Neural cell (in vitro differentiated cells): ENCODE results near the gene ELMO1. TPM values are rescaled to one million over a fixed set of nuclear protein-coding genes. Genes with fewer than 3 reads are reported as not detected.

ENCODE experiments used
- H2AFZ ChIP-seq: fragments of 200-600, 300-800 bp; sonication (generic), shearing (Covaris generic); 2 replicates; pipeline ENCODE4 v1.6.0; 2014; ENCODE audit warnings: low read depth, mild to moderate bottlenecking, antibody characterized with exemption, low read length, moderate library complexity
- H3F3A ChIP-seq: fragments of 200-600 bp; shearing (Covaris generic); 2 replicates; pipeline ENCODE4 v1.6.1; 2016; ENCODE audit warnings: mild to moderate bottlenecking, moderate library complexity, mixed read lengths, antibody characterized with exemption, low read length; ENCODE audit not compliant: insufficient read depth, poor library complexity, severe bottlenecking
- H3K27ac ChIP-seq: fragments of 200-600, 300-800 bp; sonication (generic), shearing (Covaris generic); 2 replicates; pipeline ENCODE4 v1.5.1; 2014; ENCODE audit warnings: mild to moderate bottlenecking, low read length, moderate library complexity
- H3K27me3 ChIP-seq: fragments of 300-800, 200-600 bp; sonication (generic), shearing (Covaris generic); 2 replicates; pipeline ENCODE4 v1.6.0; 2014; ENCODE audit warnings: mild to moderate bottlenecking, low read depth, low read length, moderate library complexity; ENCODE audit not compliant: insufficient read depth
- H3K36me3 ChIP-seq: fragments of 300-800, 200-600 bp; sonication (generic), shearing (Covaris generic); 2 replicates; pipeline ENCODE4 v1.5.1; 2014; ENCODE audit warnings: mild to moderate bottlenecking, antibody characterized with exemption, low read length, moderate library complexity; ENCODE audit not compliant: insufficient read depth
- H3K4me2 ChIP-seq: fragments of 300-800, 200-600 bp; sonication (generic), shearing (Covaris generic); 2 replicates; pipeline ENCODE4 v1.6.0; 2014; ENCODE audit warnings: mild to moderate bottlenecking, low read length
- H3K4me3 ChIP-seq: fragments of 300-800, 200-600 bp; sonication (generic), shearing (Covaris generic); 2 replicates; pipeline ENCODE4 v1.5.1; 2014; ENCODE audit warnings: mild to moderate bottlenecking, low read length, moderate library complexity
- H3K79me2 ChIP-seq: fragments of 200-600 bp; shearing (Covaris generic); replicated peaks from 2 replicates; pipeline ENCODE4 v1.6.0; 2014; ENCODE audit warnings: mild to moderate bottlenecking, low read length, moderate library complexity; ENCODE audit not compliant: insufficient read depth
- H3K9ac ChIP-seq: fragments of 300-800, 200-600 bp; sonication (generic), shearing (Covaris generic); 2 replicates; pipeline ENCODE4 v1.6.1; 2016; ENCODE audit warnings: mild to moderate bottlenecking, low read length, mixed read lengths
- H3K9me2 ChIP-seq: fragments of 200-600 bp; shearing (Covaris generic); 2 replicates; pipeline ENCODE4 v1.6.1; 2016; ENCODE audit warnings: mild to moderate bottlenecking, low read length, mixed read lengths; ENCODE audit not compliant: insufficient read depth
- H3K9me3 ChIP-seq: fragments of 200-600, 300-800 bp; sonication (generic), shearing (Covaris generic); 2 replicates; pipeline ENCODE4 v1.6.1; 2016; ENCODE audit warnings: mild to moderate bottlenecking, mixed run types, low read length, moderate library complexity, mixed read lengths
- H4K20me1 ChIP-seq: fragments of 200-600 bp; shearing (Covaris generic); 2 replicates; pipeline ENCODE4 v1.6.1; 2016; ENCODE audit warnings: mild to moderate bottlenecking, mixed run types; ENCODE audit not compliant: insufficient read depth
- EP300 ChIP-seq: fragments of 450-650 bp; conservative IDR thresholded peaks from 2 replicates; pipeline ENCODE4 v1.6.1; 2014; ENCODE audit warnings: antibody characterized with exemption, mild to moderate bottlenecking, moderate library complexity; ENCODE audit not compliant: poor library complexity, severe bottlenecking
- MXI1 ChIP-seq: fragments of 450-650 bp; conservative IDR thresholded peaks from 2 replicates; pipeline ENCODE4 v1.6.1; 2014; ENCODE audit warnings: antibody characterized with exemption, mild to moderate bottlenecking; ENCODE audit not compliant: poor library complexity, severe bottlenecking
- POLR2AphosphoS5 ChIP-seq: IDR thresholded peaks from 2 replicates; pipeline ENCODE4 v1.6.1; 2012
- RAD21 ChIP-seq: fragments of 450-650 bp; conservative IDR thresholded peaks from 2 replicates; pipeline ENCODE4 v1.6.1; 2014; ENCODE audit warnings: antibody characterized with exemption, mild to moderate bottlenecking, moderate library complexity
- REST ChIP-seq: IDR thresholded peaks from 2 replicates; pipeline ENCODE4 v1.6.1; 2012; ENCODE audit warnings: borderline replicate concordance
- SMC3 ChIP-seq: fragments of 450-650 bp; conservative IDR thresholded peaks from 2 replicates; pipeline ENCODE4 v1.6.1; 2014; ENCODE audit warnings: antibody characterized with exemption, mild to moderate bottlenecking, moderate library complexity; ENCODE audit not compliant: poor library complexity
- TAF1 ChIP-seq: IDR thresholded peaks from 2 replicates; pipeline ENCODE4 v1.6.1; 2012; ENCODE audit warnings: low read depth
- polyA plus RNA-seq: library from polyadenylated mRNA; depleted of rRNA; stranded (reverse); fragments of >200 nt; gene quantifications from 2 replicates; pipeline ENCODE4 v1.2.3, GENCODE V29; 2014

Gene ELMO1
- polyA plus RNA-seq, 1 donor from 2014 or later: 12.2 TPM

GRCh38 chr7:37109016-37109683, 339.5 kb downstream of the ELMO1 start:
- no peaks in the 10 kb centered on the region for H3K9me3 ChIP-seq
- H3K79me2 ChIP-seq: no peaks in the 10 kb centered on the region
- no peak overlapping the region for H3K4me3 ChIP-seq
- H3K4me2 ChIP-seq: no peak overlapping the region
- TF ChIP-seq REST (no peak), MXI1 (no peak), TAF1 (no peak), RAD21 (no peak)
- no peak overlapping the region for H2AFZ ChIP-seq
- no peaks in the 10 kb centered on the region for H4K20me1 ChIP-seq
- no peaks in the 10 kb centered on the region for H3K27me3 ChIP-seq
- H3K36me3 ChIP-seq: no peaks in the 10 kb centered on the region
- H3F3A ChIP-seq: no peaks in the 10 kb centered on the region
- no peaks in the 10 kb centered on the region for H3K9me2 ChIP-seq
- no peak overlapping the region for H3K9ac ChIP-seq
- no peak overlapping the region for H3K27ac ChIP-seq

GRCh38 chr7:37108615-37109014, 340.0 kb downstream of the ELMO1 start:
- Histone ChIP-seq H3K36me3 (no peaks in the 10 kb centered on the region), H3K9me3 (no peaks in the 10 kb centered on the region), H3K9me2 (no peaks in the 10 kb centered on the region), H2AFZ (no peak overlapping the region), H3K27me3 (no peaks in the 10 kb centered on the region), H3K27ac (no peak overlapping the region), H3K4me3 (no peak overlapping the region), H3F3A (no peaks in the 10 kb centered on the region), H3K9ac (no peak overlapping the region), H3K4me2 (no peak overlapping the region), H4K20me1 (no peaks in the 10 kb centered on the region), H3K79me2 (no peaks in the 10 kb centered on the region)
- TF ChIP-seq SMC3 (no peak), REST (no peak), RAD21 (no peak), POLR2AphosphoS5 (no peak), EP300 (no peak), TAF1 (no peak)
